ENCODE results near the gene C10orf95.
A peak's percentile ranks its signal among the peaks of the same experiment; 100 is the strongest.
"Not testable (repeated sequence)": the region's sequence is repeated elsewhere in the genome, so short reads cannot be mapped to it uniquely, and the experiment has no call there.

The C10orf95 gene, protein sequence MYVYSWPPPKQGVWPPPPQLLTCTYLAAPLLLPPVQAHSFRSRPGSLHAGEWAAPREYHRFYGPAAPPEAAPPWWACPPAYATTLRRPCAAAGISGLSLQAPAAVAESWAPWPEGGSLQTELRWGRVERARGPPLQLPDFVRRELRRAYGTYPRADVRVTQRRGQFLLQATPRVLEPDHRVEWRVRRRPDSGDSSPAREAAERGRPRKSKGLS

GRCh38 chr10:102451105-102451969, at the start of gene C10orf95:
Gene C10orf95, minus strand, starts transcription at chr10:102451543. Its CDS starts 450 bp downstream, at chr10:102451093.
- no peak for DNase-seq (ENCODE audit: low spot score)

DNA sequence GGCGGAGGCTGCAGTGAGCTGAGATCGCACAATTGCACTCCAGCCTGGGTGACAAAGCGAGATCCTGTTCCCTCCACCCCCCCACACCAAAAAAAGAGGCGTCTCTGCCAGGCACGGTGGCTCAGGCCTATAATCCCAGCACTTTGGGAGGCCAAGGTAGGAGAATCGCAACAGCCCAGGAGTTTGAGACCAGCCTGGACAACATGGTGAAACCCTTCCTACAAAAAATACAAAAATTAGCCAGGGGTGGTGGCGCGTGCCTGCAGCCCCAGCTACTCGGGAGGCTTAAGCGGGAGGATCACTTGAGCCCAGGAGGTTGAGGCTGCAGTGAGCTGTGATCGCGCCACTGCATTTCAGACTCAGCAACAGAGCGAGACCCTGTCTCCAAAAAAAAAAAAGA, 49.3 kb upstream of the C10orf95 start:
- not testable (repeated sequence) for DNase-seq (ENCODE audit: low spot score)

GRCh38 chr10:102499356-102499755, 48.0 kb upstream of the C10orf95 start:
- DNase-seq (ENCODE audit: low spot score): no peak

GRCh38 chr10:102497545-102497944, 46.2 kb upstream of the C10orf95 start:
- DNase-seq (ENCODE audit: low spot score): no peak

DNA sequence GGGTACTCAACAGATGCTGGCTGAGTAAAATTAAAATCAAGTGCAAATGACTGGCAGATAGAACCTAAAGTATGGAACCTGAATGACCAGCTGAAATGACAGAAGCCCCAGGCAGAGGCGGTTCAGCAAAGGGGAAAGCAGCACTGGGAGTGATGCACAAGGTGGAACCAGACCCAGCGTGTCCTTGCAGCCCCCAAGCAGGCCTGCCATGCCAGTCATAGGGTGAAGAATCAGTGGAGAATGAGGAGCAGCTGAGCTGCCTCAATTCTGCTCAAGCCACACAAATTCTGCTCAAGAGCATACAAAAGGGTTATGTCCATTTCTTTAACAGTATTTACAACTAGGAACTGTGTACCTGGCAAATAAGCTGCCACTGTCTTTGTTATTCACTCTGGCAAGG, 42.4 kb upstream of the C10orf95 start:
- DNase-seq (ENCODE audit: low spot score): no peak

DNA sequence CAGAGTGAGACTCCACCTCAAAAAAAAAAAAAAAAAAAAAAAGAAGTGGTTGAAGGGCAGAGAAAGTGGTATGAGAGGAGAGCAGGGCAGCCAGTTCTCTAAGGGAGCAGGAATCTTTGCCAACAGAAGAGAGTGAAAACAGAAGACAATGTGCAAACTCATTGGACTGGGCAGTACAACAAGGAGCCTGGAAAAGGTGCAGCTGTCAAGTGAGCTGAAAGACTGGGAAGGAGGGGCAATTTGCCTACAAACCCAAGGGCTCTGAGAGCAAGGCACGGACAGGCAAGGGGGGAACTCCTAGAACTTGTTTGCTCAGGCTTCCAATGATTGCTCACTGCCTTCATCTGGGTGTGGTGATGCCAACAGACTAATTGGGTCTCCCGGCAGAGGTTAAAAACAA, 41.6 kb upstream of the C10orf95 start:
- peak; percentile 68 for DNase-seq (ENCODE audit: low spot score)

- DNase-seq (ENCODE audit: low spot score): no peak
These were observed 41.1 kb upstream of the C10orf95 start for GRCh38 chr10:102492344-102492939.

GRCh38 chr10:102491136-102491535, 39.8 kb upstream of the C10orf95 start:
- DNase-seq (ENCODE audit: low spot score): no peak

DNA sequence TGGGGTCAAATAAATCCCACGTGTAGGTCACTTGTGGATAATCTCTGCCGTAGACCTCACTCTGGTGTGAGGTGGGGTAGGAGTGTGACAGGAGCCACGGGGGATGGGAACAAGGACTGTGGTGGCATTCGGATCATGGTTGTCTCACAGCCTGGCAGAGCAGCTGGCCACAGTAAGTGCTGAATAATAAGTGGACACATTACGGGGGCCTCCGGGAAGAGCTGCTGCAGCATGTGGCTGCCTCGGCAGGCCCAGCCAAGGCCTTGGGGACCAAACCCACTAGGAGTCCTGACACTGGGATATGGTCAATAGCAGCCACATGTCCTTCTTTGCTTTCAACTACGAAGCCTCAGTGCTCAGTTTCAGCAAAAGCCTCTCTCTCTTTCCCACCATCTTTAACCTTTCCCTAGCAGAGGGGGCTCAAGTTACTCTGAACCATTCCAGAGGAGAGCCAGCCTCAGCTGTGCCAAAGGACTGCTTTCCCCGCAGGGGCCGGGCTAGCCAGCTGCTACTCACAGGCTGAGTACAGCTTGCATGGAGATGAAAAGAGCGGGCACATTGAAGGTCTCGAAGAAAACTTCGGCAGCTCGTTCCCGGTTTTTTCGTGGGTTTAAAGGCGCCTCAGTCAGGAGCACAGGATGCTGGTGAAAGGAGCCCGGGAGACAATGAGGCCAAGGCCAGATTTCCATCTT, 33.9 kb upstream of the C10orf95 start:
- DNase-seq (ENCODE audit: low spot score): no peak

GRCh38 chr10:102484021-102484420, 32.7 kb upstream of the C10orf95 start:
- DNase-seq (ENCODE audit: low spot score): no peak

GRCh38 chr10:102480396-102480795, 29.1 kb upstream of the C10orf95 start:
- DNase-seq (ENCODE audit: low spot score): no peak

- no peak for DNase-seq (ENCODE audit: low spot score)
These were observed 28.3 kb upstream of the C10orf95 start for GRCh38 chr10:102479651-102480050.

- DNase-seq (ENCODE audit: low spot score): no peak
These were observed 25.3 kb upstream of the C10orf95 start for GRCh38 chr10:102476466-102477141.

DNA sequence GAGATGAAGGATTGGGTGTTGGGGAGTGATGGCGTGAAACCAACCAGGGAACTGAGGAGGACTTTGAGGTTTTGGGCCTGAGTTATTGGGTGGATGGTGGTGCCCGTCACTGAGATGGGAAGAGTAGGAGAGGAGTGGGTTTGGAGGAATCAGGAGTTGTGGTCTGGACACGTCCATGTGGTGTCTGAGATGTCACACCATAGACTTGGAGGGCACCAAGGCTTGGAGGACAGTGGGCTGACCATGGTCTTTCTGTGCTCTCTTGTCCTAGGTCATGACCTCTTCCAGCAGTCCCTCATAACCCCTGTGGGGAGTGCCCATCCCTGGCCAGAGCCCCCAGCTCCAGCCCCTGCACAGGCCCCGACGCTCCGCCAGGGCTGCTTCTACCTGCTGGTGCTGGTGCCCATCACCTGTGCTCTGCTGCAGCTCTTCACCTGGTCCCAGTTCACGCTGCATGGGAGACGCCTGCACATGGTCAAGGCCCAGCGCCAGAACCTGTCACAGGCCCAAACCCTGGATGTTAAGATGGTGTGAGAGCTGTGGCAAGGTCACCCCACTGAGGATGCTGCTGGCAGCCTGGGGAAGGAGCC, 24.2 kb upstream of the C10orf95 start:
- no peak for DNase-seq (ENCODE audit: low spot score)

- no peak for DNase-seq (ENCODE audit: low spot score)
These were observed 22.3 kb upstream of the C10orf95 start for GRCh38 chr10:102473445-102474331.

DNA sequence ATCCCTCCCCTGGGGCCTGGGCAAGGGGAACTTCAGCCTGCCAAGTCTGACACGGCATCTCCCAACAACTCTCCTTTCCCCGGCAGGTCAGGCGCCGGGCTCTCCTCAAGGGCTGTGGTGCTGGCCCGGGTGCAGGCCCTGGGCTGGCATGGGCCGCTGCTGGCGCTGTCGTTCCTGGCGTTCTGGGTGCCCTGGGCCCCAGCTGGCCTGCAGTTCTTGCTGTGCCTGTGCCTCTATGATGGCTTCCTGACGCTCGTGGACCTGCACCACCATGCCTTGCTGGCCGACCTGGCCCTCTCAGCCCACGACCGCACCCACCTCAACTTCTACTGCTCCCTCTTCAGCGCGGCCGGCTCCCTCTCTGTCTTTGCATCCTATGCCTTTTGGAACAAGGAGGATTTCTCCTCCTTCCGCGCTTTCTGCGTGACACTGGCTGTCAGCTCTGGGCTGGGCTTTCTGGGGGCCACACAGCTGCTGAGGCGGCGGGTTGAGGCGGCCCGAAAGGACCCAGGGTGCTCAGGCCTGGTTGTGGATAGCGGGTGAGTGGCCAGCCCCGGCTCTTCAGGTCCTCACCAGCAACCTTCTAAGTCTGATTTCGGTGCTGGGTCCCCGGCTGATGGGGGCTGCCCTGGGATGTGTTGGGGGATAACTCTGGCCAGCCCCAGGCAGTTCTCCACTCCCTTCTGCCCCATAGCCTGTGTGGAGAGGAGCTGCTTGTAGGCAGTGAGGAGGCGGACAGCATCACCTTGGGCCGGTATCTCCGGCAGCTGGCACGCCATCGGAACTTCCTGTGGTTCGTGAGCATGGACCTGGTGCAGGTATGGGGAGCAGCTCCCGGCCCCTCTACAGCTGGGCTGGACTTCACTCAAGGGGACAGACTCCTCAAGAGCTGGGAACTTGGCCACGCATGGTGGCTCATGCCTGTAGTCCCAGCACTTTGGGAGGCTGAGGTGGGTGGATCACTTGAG, 19.5 kb upstream of the C10orf95 start:
- DNase-seq (ENCODE audit: low spot score): no peak

DNA sequence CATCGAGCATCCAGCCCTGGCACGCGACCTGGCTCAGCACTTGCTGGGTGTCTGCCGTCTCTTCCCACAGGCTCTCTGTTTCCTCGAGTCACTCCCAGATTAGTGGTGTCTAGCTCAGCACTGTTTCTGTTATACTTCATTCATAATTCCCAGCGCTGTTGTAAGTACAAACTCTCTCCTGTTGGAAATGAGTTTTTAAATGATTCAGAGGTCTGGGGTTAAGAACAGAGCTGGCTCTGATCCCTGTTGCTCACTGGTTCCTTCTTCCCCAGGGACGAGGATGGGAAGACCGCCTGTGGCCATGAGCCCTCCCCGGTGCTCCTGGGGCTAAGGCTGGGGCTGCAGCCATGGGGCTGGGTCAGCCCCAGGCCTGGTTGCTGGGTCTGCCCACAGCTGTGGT, 17.3 kb upstream of the C10orf95 start:
- no peak for DNase-seq (ENCODE audit: low spot score)

DNA sequence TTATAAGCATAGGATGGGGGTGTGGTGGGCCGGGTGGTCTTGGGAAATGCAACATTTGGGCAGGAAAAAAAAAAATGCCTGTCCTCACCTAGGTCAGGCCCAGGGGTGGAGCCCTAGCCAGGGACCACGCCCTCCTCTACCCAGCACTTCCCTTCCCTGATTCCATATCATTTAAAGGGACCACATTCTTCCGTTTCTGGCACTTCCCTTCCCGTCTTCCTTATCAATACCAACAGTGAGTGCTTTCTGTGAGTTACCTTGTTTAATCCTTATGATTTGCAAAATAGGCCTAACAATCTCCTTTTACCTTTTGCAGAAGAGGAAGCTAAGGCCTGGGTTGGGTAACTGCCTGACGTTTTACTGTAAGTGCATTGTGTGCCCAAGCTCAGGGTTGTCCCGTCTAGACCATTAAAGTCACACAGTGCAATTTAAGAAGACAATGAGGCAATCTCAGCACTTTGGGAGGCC, 16.7 kb upstream of the C10orf95 start:
- no peak for DNase-seq (ENCODE audit: low spot score)

DNA sequence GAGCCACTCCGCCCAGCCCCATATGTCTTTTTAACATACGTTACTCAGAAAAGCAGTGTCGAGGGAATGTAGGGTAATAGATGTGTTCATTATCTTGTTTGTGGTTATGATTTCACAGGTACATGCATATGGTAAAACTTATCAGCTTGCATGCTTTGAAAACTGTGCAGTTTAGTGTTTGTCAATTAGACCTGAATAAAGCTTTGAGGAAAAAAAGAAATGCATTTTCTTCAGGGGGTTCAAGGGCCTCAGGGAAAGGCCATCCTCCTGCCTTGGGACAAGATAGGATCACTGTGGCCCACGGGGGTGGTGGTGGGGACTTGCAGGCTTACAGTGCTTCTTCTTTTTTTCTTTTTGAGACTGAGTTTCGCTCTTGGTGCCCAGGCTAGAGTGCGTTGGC, 16.0 kb upstream of the C10orf95 start:
- no peak for DNase-seq (ENCODE audit: low spot score)

Data from globus pallidus (tissue), 1 donor.